Neuronal stem cell (in vitro differentiated cells): ENCODE results near the gene KDM1A. TPM values are rescaled to one million over a fixed set of nuclear protein-coding genes. Genes with fewer than 3 reads are reported as not detected.

Source experiments
- DNase-seq: peaks from one replicate; pipeline ENCODE4 v3.0.0-alpha.2; 2013; ENCODE audit warnings: low spot score
- H2AFZ ChIP-seq: one replicate; pipeline ENCODE4 v1.6.1; 2013; ENCODE audit warnings: mild to moderate bottlenecking, low read length, inconsistent platforms
- H2AK5ac ChIP-seq: 2 replicates; pipeline ENCODE4 v1.6.1; 2013; ENCODE audit warnings: low read depth, mild to moderate bottlenecking, inconsistent platforms, low read length, moderate library complexity, mixed read lengths
- H2BK120ac ChIP-seq: 2 replicates; pipeline ENCODE4 v1.6.1; 2013; ENCODE audit warnings: low read depth, mild to moderate bottlenecking, inconsistent platforms, low read length, moderate library complexity, mixed read lengths
- H2BK12ac ChIP-seq: one replicate; pipeline ENCODE4 v1.6.1; 2013; ENCODE audit warnings: low read length, inconsistent platforms
- H2BK15ac ChIP-seq: 2 replicates; pipeline ENCODE4 v1.6.1; 2013; ENCODE audit warnings: mild to moderate bottlenecking, low read length, inconsistent platforms, mixed read lengths
- H2BK5ac ChIP-seq: one replicate; pipeline ENCODE4 v1.6.1; 2013; ENCODE audit warnings: inconsistent platforms, mild to moderate bottlenecking, low read length, moderate library complexity
- H3K14ac ChIP-seq: one replicate; pipeline ENCODE4 v1.6.1; 2013; ENCODE audit warnings: low read length, inconsistent platforms
- H3K18ac ChIP-seq: 2 replicates; pipeline ENCODE4 v1.6.1; 2013; ENCODE audit warnings: low read length, inconsistent platforms
- H3K23ac ChIP-seq: 2 replicates; pipeline ENCODE4 v1.6.1; 2013; ENCODE audit warnings: low read depth, mild to moderate bottlenecking, mixed read lengths, low read length, inconsistent platforms; ENCODE audit not compliant: poor library complexity
- H3K27ac ChIP-seq: replicated peaks from 3 replicates; pipeline ENCODE4 v1.5.1; 2013; ENCODE audit warnings: low read length, inconsistent platforms
- H3K27me3 ChIP-seq, 3 experiments: 2 replicates each; pipeline ENCODE4 v1.6.1; 2013; ENCODE audit warnings: low read length in 3 of 3, mild to moderate bottlenecking in 2 of 3, inconsistent platforms in 1 of 3, low read depth in 1 of 3, mixed read lengths in 1 of 3, moderate library complexity in 1 of 3; ENCODE audit not compliant: control insufficient read depth in 3 of 3, insufficient read depth in 3 of 3
- H3K36me3 ChIP-seq, 2 donors: replicated peaks in 1 of 2; 2 replicates each; pipeline ENCODE4 v1.6.1; 2013; ENCODE audit warnings: low read length in 2 of 2; ENCODE audit not compliant: control insufficient read depth in 2 of 2, insufficient read depth in 2 of 2
- H3K4ac ChIP-seq: 2 replicates; pipeline ENCODE4 v1.6.1; 2013; ENCODE audit warnings: inconsistent platforms, mild to moderate bottlenecking, low read length, moderate library complexity
- H3K4me1 ChIP-seq, 2 donors: 1 replicate in 1 of 2; 2 replicates in 1 of 2; pipeline ENCODE4 v1.6.1; 2013; ENCODE audit warnings: low read length in 2 of 2, low read depth in 1 of 2; ENCODE audit not compliant: control insufficient read depth in 2 of 2, insufficient read depth in 1 of 2
- H3K4me2 ChIP-seq: one replicate; pipeline ENCODE4 v1.6.1; 2013; ENCODE audit warnings: mild to moderate bottlenecking, low read length, inconsistent platforms; ENCODE audit not compliant: insufficient read depth, poor library complexity, severe bottlenecking
- H3K4me3 ChIP-seq, 2 donors: 2 replicates each; pipeline ENCODE4 v1.5.1; 2013; ENCODE audit warnings: low read length in 2 of 2, mild to moderate bottlenecking in 2 of 2, inconsistent platforms in 1 of 2, moderate library complexity in 1 of 2
- H3K79me1 ChIP-seq: one replicate; pipeline ENCODE4 v1.6.1; 2013; ENCODE audit warnings: low read depth, mild to moderate bottlenecking, inconsistent platforms, low read length, moderate library complexity
- H3K9ac ChIP-seq: one replicate; pipeline ENCODE4 v1.6.1; 2013; ENCODE audit warnings: mild to moderate bottlenecking, low read depth, low read length, inconsistent platforms; ENCODE audit not compliant: poor library complexity
- H3K9me3 ChIP-seq, 2 donors: replicated peaks in 1 of 2; 2 replicates each; pipeline versions ENCODE3 to v1.6.1; 2013; ENCODE audit warnings: low read length in 2 of 2, mild to moderate bottlenecking in 2 of 2, inconsistent platforms in 1 of 2, low read depth in 1 of 2, mixed read lengths in 1 of 2, moderate library complexity in 1 of 2; ENCODE audit not compliant: control insufficient read depth in 2 of 2, insufficient read depth in 1 of 2
- H4K8ac ChIP-seq: one replicate; pipeline ENCODE4 v1.6.1; 2013; ENCODE audit warnings: low read depth, mild to moderate bottlenecking, inconsistent platforms, low read length, moderate library complexity
- H4K91ac ChIP-seq: one replicate; pipeline ENCODE4 v1.6.1; 2013; ENCODE audit warnings: low read length, low read depth, mild to moderate bottlenecking, inconsistent platforms; ENCODE audit not compliant: poor library complexity
- whole genome bisulfite sequencing, 2 donors: extraction: QIAGEN DNeasy Blood & Tissue Kit; methylation state at CpG; one replicate each; pipeline ENCODE4 v1.1.7; 2013; ENCODE audit warnings: missing lambda C conversion rate in 2 of 2, mixed read lengths in 1 of 2; ENCODE audit not compliant: insufficient read length in 2 of 2, insufficient replicate concordance in 1 of 2; ENCODE audit errors: extremely low coverage in 2 of 2; 5-methylcytosine and 5-hydroxymethylcytosine counted together
- small RNA-seq: library from polyadenylated mRNA; stranded (forward); fragments of <200 nt; extraction: miRNeasy Mini kit (QIAGEN cat#:217004); gene quantifications from one replicate; pipeline ENCODE3, GENCODE V24; 2013; ENCODE audit not compliant: insufficient read depth

Gene KDM1A

GRCh38 chr1:23132033-23132432, 112.8 kb downstream of the KDM1A start:
- H3K18ac ChIP-seq, result no peak overlapping the region
- H3K4me1 ChIP-seq, result no peaks in the 10 kb centered on the region
- no peak overlapping the region for H3K9ac ChIP-seq
- H3K36me3 ChIP-seq, result peaks cover 0 to 9% of the 10 kb centered on the region in 2 donors
- no peak overlapping the region for H2AK5ac ChIP-seq
- no peak overlapping the region for H3K4me3 ChIP-seq
- no peaks in the 10 kb centered on the region for H3K27me3 ChIP-seq
- H4K8ac ChIP-seq, result no peak overlapping the region
- H2BK15ac ChIP-seq, result no peak overlapping the region
- no peak overlapping the region for H3K4me2 ChIP-seq
- no peak overlapping the region for H3K4ac ChIP-seq
- H3K14ac ChIP-seq, result no peak overlapping the region
- H3K9me3 ChIP-seq, result no peaks in the 10 kb centered on the region
- H4K91ac ChIP-seq, result no peak overlapping the region
- peaks cover 3% of the 10 kb centered on the region for H3K79me1 ChIP-seq
- no peak overlapping the region for H3K23ac ChIP-seq
- no peak for DNase-seq
- WGBS, 2 donors, result no CpG with 5 or more reads among the region's 1 CpG
- no peak overlapping the region for H2BK120ac ChIP-seq
- no peak overlapping the region for H3K27ac ChIP-seq
- H2BK12ac ChIP-seq, result no peak overlapping the region
- H2AFZ ChIP-seq, result no peak overlapping the region
- no peak overlapping the region for H2BK5ac ChIP-seq

Small RNA genes within 50 kb of the gene (small RNA-seq; reads per million reads assigned to genes)
- gene MIR3115 (not detected), gene MIR4419A (not detected)
